Thoracic aorta (tissue), 2 donors: Measurements from ENCODE around the gene MAP3K2. TPM values are rescaled to one million over a fixed set of nuclear protein-coding genes. Genes with fewer than 3 reads are reported as not detected.

Source experiments
- ATAC-seq: fragments of 150-250 bp; one replicate; pipeline ENCODE4 v1.8.0; 2017; ENCODE audit warnings: low read depth; ENCODE audit not compliant: insufficient number of reproducible peaks, low FRiP score
- DNase-seq: peaks from one replicate; pipeline ENCODE4 v3.0.0-alpha.2; 2020; ENCODE audit warnings: low spot score
- H3K27ac ChIP-seq, 2 donors: fragments of 200-600 bp; sonication (generic); 1 replicate in 1 of 2; 2 replicates in 1 of 2; pipeline ENCODE4 v1.5.1; 2016; ENCODE audit warnings: mild to moderate bottlenecking in 2 of 2, moderate library complexity in 2 of 2
- H3K27me3 ChIP-seq: fragments of 200-600 bp; sonication (generic); replicated peaks from 2 replicates; pipeline ENCODE4 v1.6.0; 2016; ENCODE audit warnings: mild to moderate bottlenecking; ENCODE audit not compliant: insufficient read depth
- H3K36me3 ChIP-seq: fragments of 200-600 bp; sonication (generic); one replicate; pipeline ENCODE4 v1.5.1; 2016
- H3K4me1 ChIP-seq, 2 donors: fragments of 200-600 bp; sonication (generic); 1 replicate in 1 of 2; 2 replicates in 1 of 2; pipeline versions ENCODE4 v1.5.1 to v1.6.0; 2016; ENCODE audit warnings: low read depth in 2 of 2, mild to moderate bottlenecking in 1 of 2; ENCODE audit not compliant: control insufficient read depth in 1 of 2
- H3K4me3 ChIP-seq: fragments of 200-600 bp; sonication (generic); 2 replicates; pipeline ENCODE4 v1.5.1; 2016; ENCODE audit warnings: mild to moderate bottlenecking
- H3K9me3 ChIP-seq: fragments of 200-600 bp; sonication (generic); 2 replicates; pipeline ENCODE4 v1.5.1; 2016
- CTCF ChIP-seq: fragments of 200-600 bp; sonication (generic); IDR thresholded peaks from one replicate; pipeline ENCODE4 v1.5.1; 2019; ENCODE audit warnings: antibody characterized with exemption
- total RNA-seq, 2 donors: library from RNA; depleted of rRNA; stranded (reverse); fragments of >200 nt; gene quantifications; one replicate each; pipeline versions ENCODE4 v1.1.0 to v1.2.3, GENCODE V29; 2016

Gene MAP3K2
- total RNA-seq, 2 donors from 2014 or later, result 67.9 to 107 TPM

DNA sequence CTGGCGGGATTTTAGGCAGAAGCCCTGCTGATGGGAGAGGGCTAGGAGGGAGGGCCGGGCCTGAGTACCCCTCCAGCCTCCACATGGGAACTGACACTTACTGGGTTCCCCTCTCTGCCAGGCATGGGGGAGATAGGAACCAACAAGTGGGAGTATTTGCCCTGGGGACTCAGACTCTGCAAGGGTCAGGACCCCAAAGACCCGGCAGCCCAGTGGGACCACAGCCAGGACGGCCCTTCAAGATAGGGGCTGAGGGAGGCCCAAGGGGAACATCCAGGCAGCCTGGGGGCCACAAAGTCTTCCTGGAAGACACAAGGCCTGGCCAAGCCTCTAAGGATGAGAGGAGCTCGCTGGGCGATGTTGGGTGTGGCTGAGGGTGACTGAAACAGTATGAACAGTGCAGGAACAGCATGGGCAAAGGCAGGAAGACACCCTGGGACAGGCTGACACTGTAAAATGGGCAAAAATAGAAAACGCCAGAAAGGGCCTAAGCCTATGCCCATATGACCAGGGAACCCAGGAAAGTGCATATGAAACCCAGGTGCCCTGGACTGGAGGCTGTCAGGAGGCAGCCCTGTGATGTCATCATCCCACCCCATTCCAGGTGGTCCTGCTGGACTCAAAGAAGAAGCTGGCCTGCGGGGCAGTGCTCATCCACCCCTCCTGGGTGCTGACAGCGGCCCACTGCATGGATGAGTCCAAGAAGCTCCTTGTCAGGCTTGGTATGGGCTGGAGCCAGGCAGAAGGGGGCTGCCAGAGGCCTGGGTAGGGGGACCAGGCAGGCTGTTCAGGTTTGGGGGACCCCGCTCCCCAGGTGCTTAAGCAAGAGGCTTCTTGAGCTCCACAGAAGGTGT lies 39.0 kb upstream of the MAP3K2 start:
- Histone ChIP-seq H3K9me3 (no peaks in the 10 kb centered on the region), H3K36me3 (no peaks in the 10 kb centered on the region), H3K4me1 (peaks cover 4 to 14% of the 10 kb centered on the region in 2 donors), H3K27ac (no peak overlapping the region), H3K4me3 (no peak overlapping the region), H3K27me3 (peaks cover 5% of the 10 kb centered on the region)
- ATAC-seq (no peak), DNase-seq (no peak)
- no peak for TF ChIP-seq CTCF

GRCh38 chr2:127425540-127426490 lies 38.0 kb upstream of the MAP3K2 start:
- Histone ChIP-seq H3K9me3 (no peaks in the 10 kb centered on the region), H3K4me1 (peaks cover 4 to 14% of the 10 kb centered on the region in 2 donors), H3K27ac (no peak overlapping the region), H3K36me3 (no peaks in the 10 kb centered on the region), H3K4me3 (no peak overlapping the region), H3K27me3 (peaks cover 5% of the 10 kb centered on the region)
- no peak for DNase-seq
- ATAC-seq, result no peak
- TF ChIP-seq CTCF, result no peak

GRCh38 chr2:127424598-127425520 lies 37.1 kb upstream of the MAP3K2 start:
- H3K27ac ChIP-seq, result no peak overlapping the region
- no peaks in the 10 kb centered on the region for H3K36me3 ChIP-seq
- TF ChIP-seq CTCF, result no peak
- no peak for DNase-seq
- H3K9me3 ChIP-seq, result no peaks in the 10 kb centered on the region
- H3K4me3 ChIP-seq, result no peak overlapping the region
- ATAC-seq, result no peak
- H3K4me1 ChIP-seq, result peaks cover 4 to 17% of the 10 kb centered on the region in 2 donors
- peaks cover 5% of the 10 kb centered on the region for H3K27me3 ChIP-seq

GRCh38 chr2:127423880-127424279 lies 36.1 kb upstream of the MAP3K2 start:
- no peaks in the 10 kb centered on the region for H3K36me3 ChIP-seq
- peaks cover 4 to 26% of the 10 kb centered on the region in 2 donors for H3K4me1 ChIP-seq
- H3K27me3 ChIP-seq, result peaks cover 5% of the 10 kb centered on the region
- peak overlapping the region; percentile 54 for H3K4me3 ChIP-seq
- H3K27ac ChIP-seq, result no peak overlapping the region
- DNase-seq, result no peak
- no peak for ATAC-seq
- no peaks in the 10 kb centered on the region for H3K9me3 ChIP-seq
- TF ChIP-seq CTCF, result no peak
